Measurements from ENCODE around the gene TRIM42.

Gene TRIM42

DNA sequence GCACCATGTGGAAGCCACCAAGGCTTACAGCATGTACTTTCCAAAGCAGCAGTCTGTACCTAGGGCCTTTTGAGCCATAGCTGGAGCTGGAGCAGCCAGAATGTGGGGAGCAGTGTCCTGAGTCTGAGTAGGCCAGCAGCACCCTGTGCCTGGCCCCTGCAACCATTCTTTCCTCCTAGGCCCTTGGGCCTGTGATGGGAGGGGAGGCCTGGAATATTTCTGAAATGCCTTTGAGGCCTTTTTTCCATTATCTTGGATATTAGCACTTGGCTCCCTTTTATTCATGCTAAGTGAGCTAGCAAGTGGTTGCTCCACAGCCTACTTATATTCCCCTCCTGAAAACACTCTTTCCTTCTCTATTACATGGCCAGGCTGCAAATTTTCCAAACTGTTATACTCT lies 28.1 kb downstream of the TRIM42 start:
- no peak for TF ChIP-seq POLR2AphosphoS5 (IDR thresholded peaks at IDR 0.05; ENCODE audit: low read depth)
- TF ChIP-seq, protein P1, sequence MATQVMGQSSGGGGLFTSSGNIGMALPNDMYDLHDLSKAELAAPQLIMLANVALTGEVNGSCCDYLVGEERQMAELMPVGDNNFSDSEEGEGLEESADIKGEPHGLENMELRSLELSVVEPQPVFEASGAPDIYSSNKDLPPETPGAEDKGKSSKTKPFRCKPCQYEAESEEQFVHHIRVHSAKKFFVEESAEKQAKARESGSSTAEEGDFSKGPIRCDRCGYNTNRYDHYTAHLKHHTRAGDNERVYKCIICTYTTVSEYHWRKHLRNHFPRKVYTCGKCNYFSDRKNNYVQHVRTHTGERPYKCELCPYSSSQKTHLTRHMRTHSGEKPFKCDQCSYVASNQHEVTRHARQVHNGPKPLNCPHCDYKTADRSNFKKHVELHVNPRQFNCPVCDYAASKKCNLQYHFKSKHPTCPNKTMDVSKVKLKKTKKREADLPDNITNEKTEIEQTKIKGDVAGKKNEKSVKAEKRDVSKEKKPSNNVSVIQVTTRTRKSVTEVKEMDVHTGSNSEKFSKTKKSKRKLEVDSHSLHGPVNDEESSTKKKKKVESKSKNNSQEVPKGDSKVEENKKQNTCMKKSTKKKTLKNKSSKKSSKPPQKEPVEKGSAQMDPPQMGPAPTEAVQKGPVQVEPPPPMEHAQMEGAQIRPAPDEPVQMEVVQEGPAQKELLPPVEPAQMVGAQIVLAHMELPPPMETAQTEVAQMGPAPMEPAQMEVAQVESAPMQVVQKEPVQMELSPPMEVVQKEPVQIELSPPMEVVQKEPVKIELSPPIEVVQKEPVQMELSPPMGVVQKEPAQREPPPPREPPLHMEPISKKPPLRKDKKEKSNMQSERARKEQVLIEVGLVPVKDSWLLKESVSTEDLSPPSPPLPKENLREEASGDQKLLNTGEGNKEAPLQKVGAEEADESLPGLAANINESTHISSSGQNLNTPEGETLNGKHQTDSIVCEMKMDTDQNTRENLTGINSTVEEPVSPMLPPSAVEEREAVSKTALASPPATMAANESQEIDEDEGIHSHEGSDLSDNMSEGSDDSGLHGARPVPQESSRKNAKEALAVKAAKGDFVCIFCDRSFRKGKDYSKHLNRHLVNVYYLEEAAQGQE (IDR thresholded peaks at IDR 0.05; ENCODE audit: insufficient replicate concordance, low read depth) = no peak
- no peak for TF ChIP-seq SPI1 (IDR thresholded peaks at IDR 0.05; ENCODE audit: borderline replicate concordance, low read depth)
- no peak for TF ChIP-seq GABPA (IDR thresholded peaks at IDR 0.05; ENCODE audit: low read depth)
- TF ChIP-seq, protein P2, sequence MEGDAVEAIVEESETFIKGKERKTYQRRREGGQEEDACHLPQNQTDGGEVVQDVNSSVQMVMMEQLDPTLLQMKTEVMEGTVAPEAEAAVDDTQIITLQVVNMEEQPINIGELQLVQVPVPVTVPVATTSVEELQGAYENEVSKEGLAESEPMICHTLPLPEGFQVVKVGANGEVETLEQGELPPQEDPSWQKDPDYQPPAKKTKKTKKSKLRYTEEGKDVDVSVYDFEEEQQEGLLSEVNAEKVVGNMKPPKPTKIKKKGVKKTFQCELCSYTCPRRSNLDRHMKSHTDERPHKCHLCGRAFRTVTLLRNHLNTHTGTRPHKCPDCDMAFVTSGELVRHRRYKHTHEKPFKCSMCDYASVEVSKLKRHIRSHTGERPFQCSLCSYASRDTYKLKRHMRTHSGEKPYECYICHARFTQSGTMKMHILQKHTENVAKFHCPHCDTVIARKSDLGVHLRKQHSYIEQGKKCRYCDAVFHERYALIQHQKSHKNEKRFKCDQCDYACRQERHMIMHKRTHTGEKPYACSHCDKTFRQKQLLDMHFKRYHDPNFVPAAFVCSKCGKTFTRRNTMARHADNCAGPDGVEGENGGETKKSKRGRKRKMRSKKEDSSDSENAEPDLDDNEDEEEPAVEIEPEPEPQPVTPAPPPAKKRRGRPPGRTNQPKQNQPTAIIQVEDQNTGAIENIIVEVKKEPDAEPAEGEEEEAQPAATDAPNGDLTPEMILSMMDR (IDR thresholded peaks at IDR 0.05; ENCODE audit: insufficient read depth, low read length) = no peak
- Histone ChIP-seq H3K27ac (replicated peaks) (no peak overlapping the region), H3K27me3 (ENCODE audit: insufficient read depth, poor library complexity, severe bottlenecking) (no peaks in the 10 kb centered on the region), H3K4me3 (replicated peaks; ENCODE audit: insufficient read depth, low read length) (no peak overlapping the region)
- DNase-seq (ENCODE audit: low read depth in 1 of 2, low spot score in 1 of 2) = no peak

DNA sequence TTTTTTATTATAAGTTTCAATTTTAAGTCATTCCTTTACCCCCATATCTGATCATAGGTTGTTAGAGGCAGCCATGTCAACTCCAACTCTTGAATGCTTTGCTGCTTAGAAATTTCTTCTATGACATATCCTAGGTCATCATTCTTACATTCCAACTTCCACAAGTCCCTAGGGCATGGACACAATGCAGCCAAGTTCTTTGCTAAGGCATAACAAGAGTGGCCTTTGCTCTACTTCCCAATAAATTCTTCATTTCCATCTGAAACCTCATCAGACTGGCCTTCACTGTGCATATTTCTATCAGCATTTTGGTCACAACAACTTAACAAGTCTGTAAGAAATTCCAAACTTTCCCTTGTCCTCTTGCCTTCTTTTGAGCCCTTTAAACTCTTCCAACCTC lies 28.5 kb downstream of the TRIM42 start:
- TF ChIP-seq GABPA (IDR thresholded peaks at IDR 0.05; ENCODE audit: low read depth) (no peak), SPI1 (IDR thresholded peaks at IDR 0.05; ENCODE audit: borderline replicate concordance, low read depth) (no peak), POLR2AphosphoS5 (IDR thresholded peaks at IDR 0.05; ENCODE audit: low read depth) (no peak)
- TF ChIP-seq, protein P1 (IDR thresholded peaks at IDR 0.05; ENCODE audit: insufficient replicate concordance, low read depth) = no peak
- TF ChIP-seq, protein P2 (IDR thresholded peaks at IDR 0.05; ENCODE audit: insufficient read depth, low read length) = no peak
- no peak for DNase-seq (ENCODE audit: low read depth in 1 of 2, low spot score in 1 of 2)
- H3K27ac ChIP-seq (replicated peaks) = no peak overlapping the region
- H3K4me3 ChIP-seq (replicated peaks; ENCODE audit: insufficient read depth, low read length) = no peak overlapping the region
- H3K27me3 ChIP-seq (ENCODE audit: insufficient read depth, poor library complexity, severe bottlenecking) = peaks cover 1% of the 10 kb centered on the region

DNA sequence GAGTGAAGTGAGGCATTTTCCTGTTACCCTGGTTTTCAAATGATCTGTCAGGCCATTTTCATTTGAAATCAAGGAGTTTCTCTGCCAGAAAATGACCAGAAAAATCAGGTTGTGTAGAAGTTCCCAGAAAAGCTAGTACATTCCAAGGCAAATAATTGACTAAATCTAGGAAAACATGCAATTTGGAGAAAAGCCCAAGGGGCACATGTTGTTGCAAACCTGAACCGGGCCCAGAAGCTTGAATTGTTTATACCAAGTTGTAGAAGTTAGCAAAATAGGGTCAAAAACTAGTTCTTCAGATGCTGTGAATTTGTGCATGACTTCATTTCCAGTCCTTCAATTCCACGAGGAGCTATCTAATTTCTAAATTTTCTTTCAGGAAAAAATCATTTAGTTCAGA lies 31.0 kb downstream of the TRIM42 start:
- H3K27ac ChIP-seq (replicated peaks) = no peak overlapping the region
- DNase-seq (ENCODE audit: low read depth in 1 of 2, low spot score in 1 of 2) = no peak
- H3K4me3 ChIP-seq (replicated peaks; ENCODE audit: insufficient read depth, low read length) = no peak overlapping the region
- TF ChIP-seq GABPA (IDR thresholded peaks at IDR 0.05; ENCODE audit: low read depth) (no peak), POLR2AphosphoS5 (IDR thresholded peaks at IDR 0.05; ENCODE audit: low read depth) (no peak), SPI1 (IDR thresholded peaks at IDR 0.05; ENCODE audit: borderline replicate concordance, low read depth) (no peak)
- TF ChIP-seq, protein P2 (IDR thresholded peaks at IDR 0.05; ENCODE audit: insufficient read depth, low read length) = no peak
- TF ChIP-seq, protein P1 (IDR thresholded peaks at IDR 0.05; ENCODE audit: insufficient replicate concordance, low read depth) = no peak
- H3K27me3 ChIP-seq (ENCODE audit: insufficient read depth, poor library complexity, severe bottlenecking) = peaks cover 3% of the 10 kb centered on the region
